HepG2 (cell line): ENCODE data around the gene IDNK. TPM values are rescaled to one million over a fixed set of nuclear protein-coding genes. Genes with fewer than 3 reads are reported as not detected.

Experiments
- ATAC-seq: fragments of 200-7000 bp; cut with Tn5 transposase; 3 replicates; pipeline ENCODE4 v1.9.1; 2020; ENCODE audit warnings: mild to moderate bottlenecking, moderate library complexity
- BruUV-seq: library from RNA; stranded (reverse); fragments of 400-500 nt; replicated peaks from 2 replicates; lab custom pipeline; 2021; lab: Mats Ljungman, UMichigan
- CTCF ChIA-PET: fragments of 300-600 bp; formaldehyde crosslinking; extraction: SDS; loops from one replicate; lab custom pipeline; 2021; ENCODE audit warnings: low total read pairs, inconsistent platforms, low intra/inter-chr PET ratio; lab: Yijun Ruan, JAX
- POLR2A ChIA-PET: fragments of 350-600 bp; sonication (Branson Sonifier 250); formaldehyde crosslinking; loops from one replicate; lab custom pipeline; 2020; ENCODE audit warnings: antibody characterized with exemption, inconsistent platforms; lab: Yijun Ruan, JAX
- DNase-seq: peaks from one replicate; pipeline ENCODE4 v3.0.0-alpha.2; 2015; ENCODE audit warnings: low spot score
- FAIRE-seq: peaks from 3 replicates; lab custom pipeline; 2011; peaks lifted over from hg19 to GRCh38; lab: Jason Lieb, UNC
- H2AFZ ChIP-seq: one replicate; pipeline ENCODE4 v1.6.1; 2011; ENCODE audit warnings: low read length, inconsistent platforms
- H3K27ac ChIP-seq: fragments of 300-600 bp; 3 replicates; pipeline ENCODE4 v1.8.0; 2011; ENCODE audit warnings: mixed run types, mild to moderate bottlenecking, mixed read lengths, low read length, inconsistent platforms; ENCODE audit not compliant: insufficient read depth; ENCODE audit errors: extremely low read length
- H3K27me3 ChIP-seq, 2 experiments: fragments of 200-600 bp in 1 of 2; 2 replicates in 1 of 2; 3 replicates in 1 of 2; pipeline versions ENCODE4 v1.6.0 to v1.8.0; 2011; ENCODE audit warnings: low read length in 2 of 2, mild to moderate bottlenecking in 2 of 2, moderate library complexity in 2 of 2, inconsistent platforms in 1 of 2; ENCODE audit not compliant: insufficient read depth in 2 of 2, control insufficient read depth in 1 of 2
- H3K36me3 ChIP-seq, 2 experiments: fragments of 200-600 bp in 1 of 2; replicated peaks in 1 of 2; 2 replicates in 1 of 2; 3 replicates in 1 of 2; pipeline versions ENCODE4 v1.5.1 to v1.8.0; 2011; ENCODE audit warnings: low read length in 2 of 2, inconsistent platforms in 1 of 2; ENCODE audit not compliant: insufficient read depth in 2 of 2, control insufficient read depth in 1 of 2
- H3K4me1 ChIP-seq: 2 replicates; pipeline ENCODE4 v1.5.1; 2012; ENCODE audit warnings: low read length, inconsistent platforms; ENCODE audit not compliant: insufficient read depth
- H3K4me2 ChIP-seq: 2 replicates; pipeline ENCODE4 v1.6.0; 2011; ENCODE audit warnings: low read depth, low read length, inconsistent platforms
- H3K4me3 ChIP-seq, 3 experiments: fragments of 200-600 bp in 1 of 3; sonication (generic), shearing (Covaris generic) in 1 of 3; replicated peaks in 1 of 3; 2 replicates each; pipeline ENCODE4 v1.5.1; 2011 to 2016; ENCODE audit warnings: low read length in 3 of 3, inconsistent platforms in 2 of 3, low read depth in 2 of 3, mild to moderate bottlenecking in 2 of 3, control low read depth in 1 of 3, mixed read lengths in 1 of 3; ENCODE audit not compliant: insufficient read depth in 1 of 3
- H3K79me2 ChIP-seq: one replicate; pipeline ENCODE4 v1.6.1; 2011; ENCODE audit warnings: low read length, inconsistent platforms; ENCODE audit not compliant: insufficient read depth
- H3K9ac ChIP-seq: 2 replicates; pipeline ENCODE4 v1.6.0; 2011; ENCODE audit warnings: mild to moderate bottlenecking, low read depth, low read length, inconsistent platforms; ENCODE audit not compliant: insufficient read depth
- H3K9me3 ChIP-seq: 2 replicates; pipeline ENCODE4 v1.5.1; 2012; ENCODE audit warnings: mild to moderate bottlenecking, low read length
- H4K20me1 ChIP-seq: 2 replicates; pipeline ENCODE4 v1.6.0; 2011; ENCODE audit warnings: inconsistent platforms, mild to moderate bottlenecking, low read length, moderate library complexity; ENCODE audit not compliant: insufficient read depth
- ARHGAP35 ChIP-seq: sonication (generic); formaldehyde crosslinking; IDR thresholded peaks from 2 replicates; pipeline ENCODE4 v1.9.0; 2022; ENCODE audit warnings: mild to moderate bottlenecking, inconsistent platforms, moderate library complexity, missing genetic modification reagents, borderline replicate concordance
- DPF2 ChIP-seq: sonication (generic); formaldehyde crosslinking; IDR thresholded peaks from 2 replicates; pipeline ENCODE4 v1.4.0; 2020; ENCODE audit warnings: mild to moderate bottlenecking, low read depth, missing genetic modification reagents, borderline replicate concordance
- EEA1 ChIP-seq: sonication (generic); formaldehyde crosslinking; IDR thresholded peaks from 2 replicates; pipeline ENCODE4 v1.5.1; 2020; ENCODE audit warnings: mild to moderate bottlenecking, missing genetic modification reagents, borderline replicate concordance
- KMT2B ChIP-seq: IDR thresholded peaks from 2 replicates; pipeline ENCODE4 v1.6.1; 2016; ENCODE audit warnings: missing genetic modification reagents, missing compliant biosample characterization
- MLX ChIP-seq: IDR thresholded peaks from 2 replicates; pipeline ENCODE4 v1.6.1; 2016
- MYNN ChIP-seq: sonication (generic); formaldehyde crosslinking; IDR thresholded peaks from 2 replicates; pipeline ENCODE4 v1.4.0; 2020; ENCODE audit warnings: mild to moderate bottlenecking, low read depth, missing genetic modification reagents
- NFIB ChIP-seq: sonication (generic); formaldehyde crosslinking; IDR thresholded peaks from 2 replicates; pipeline ENCODE4 v1.9.0; 2021; ENCODE audit warnings: missing genetic modification reagents, mild to moderate bottlenecking, borderline replicate concordance
- RBAK ChIP-seq: sonication (generic); formaldehyde crosslinking; IDR thresholded peaks from 2 replicates; pipeline ENCODE4 v1.5.1; 2020; ENCODE audit warnings: mild to moderate bottlenecking, missing genetic modification reagents
- RBM22 ChIP-seq: fragments of 200-400 bp; formaldehyde crosslinking; optimal IDR thresholded peaks from 2 replicates; pipeline ENCODE3; 2017; ENCODE audit warnings: mild to moderate bottlenecking, low read length, moderate library complexity
- TAF15 ChIP-seq: fragments of 200-400 bp; formaldehyde crosslinking; IDR thresholded peaks from one replicate; pipeline ENCODE4 v1.6.1; 2018; ENCODE audit warnings: mild to moderate bottlenecking, low read depth, low read length; ENCODE audit not compliant: poor library complexity, severe bottlenecking
- TMF1 ChIP-seq: sonication (generic); formaldehyde crosslinking; IDR thresholded peaks from 2 replicates; pipeline ENCODE4 v1.8.1; 2022; ENCODE audit warnings: low read depth, missing genetic modification reagents
- ZMYM2 ChIP-seq: sonication (generic); formaldehyde crosslinking; IDR thresholded peaks from 2 replicates; pipeline ENCODE4 v1.8.0; 2022; ENCODE audit warnings: mild to moderate bottlenecking, missing genetic modification reagents
- ZNF138 ChIP-seq: sonication (generic); formaldehyde crosslinking; IDR thresholded peaks from 2 replicates; pipeline ENCODE4 v1.5.0; 2020; ENCODE audit warnings: mild to moderate bottlenecking, low read depth, missing genetic modification reagents
- ZNF17 ChIP-seq: sonication (generic); formaldehyde crosslinking; IDR thresholded peaks from 2 replicates; pipeline ENCODE4 v1.5.0; 2020; ENCODE audit warnings: mild to moderate bottlenecking, missing genetic modification reagents
- ZNF263 ChIP-seq: sonication (generic); formaldehyde crosslinking; IDR thresholded peaks from 2 replicates; pipeline ENCODE4 v1.4.0; 2020; ENCODE audit warnings: missing genetic modification reagents
- ZNF335 ChIP-seq: sonication (generic); formaldehyde crosslinking; IDR thresholded peaks from 2 replicates; pipeline ENCODE4 v1.4.0; 2020; ENCODE audit warnings: missing genetic modification reagents
- ZNF484 ChIP-seq: sonication (generic); formaldehyde crosslinking; IDR thresholded peaks from 2 replicates; pipeline ENCODE4 v1.5.1; 2020; ENCODE audit warnings: mild to moderate bottlenecking, low read depth, missing genetic modification reagents, borderline replicate concordance
- ZNF678 ChIP-seq: sonication (generic); formaldehyde crosslinking; IDR thresholded peaks from 2 replicates; pipeline ENCODE4 v1.4.0; 2020; ENCODE audit warnings: mild to moderate bottlenecking, missing genetic modification reagents
- WGBS: methylation state at CpG from one replicate; pipeline ENCODE4 v1.1.6; 2017; ENCODE audit warnings: low lambda C conversion rate; 5-methylcytosine and 5-hydroxymethylcytosine counted together
- in situ Hi-C: cut with HindIII; loops from 2 replicates; pipeline ENCODE4 v1.10.0; 2017; ENCODE audit warnings: low pct_unique_long_range_greater_than_20kb; ENCODE audit not compliant: extremely low pct_ligation_motif_present
- intact Hi-C: fragments of 100-400 bp; cut with micrococcal nuclease; formaldehyde crosslinking; loops from one replicate; pipeline ENCODE4 v1.10.0; 2022; ENCODE audit not compliant: unreplicated experiment
- polyA plus RNA-seq, 8 experiments: library from polyadenylated mRNA; depleted of rRNA in 3 of 8; stranded (reverse) in 7 of 8; unstranded in 1 of 8; fragments of >200 nt; fragmentation: Illumina TruSeq in 4 of 8; extraction: Trizol in 4 of 8; gene quantifications; 2 replicates each; pipeline versions ENCODE4 v1.2.1 to v1.2.3, GENCODE V29; 2011 to 2016; ENCODE audit warnings: low read depth in 4 of 8, missing spikeins in 1 of 8, mixed read lengths in 1 of 8; ENCODE audit not compliant: insufficient read depth in 1 of 8
- total RNA-seq, 5 experiments: library from RNA; depleted of rRNA; stranded (reverse); fragments of >200 nt; fragmentation: Illumina TruSeq; extraction: Trizol; gene quantifications; 2 replicates each; pipeline ENCODE4 v1.2.3, GENCODE V29; 2016; ENCODE audit warnings: low read depth in 1 of 5
- TF ChIP-seq, protein P1 (sequence below): sonication (generic); formaldehyde crosslinking; IDR thresholded peaks from 2 replicates; pipeline ENCODE4 v1.5.1; 2020; ENCODE audit warnings: missing genetic modification reagents, mild to moderate bottlenecking, borderline replicate concordance
- TF ChIP-seq, protein P2 (sequence below): sonication (generic); formaldehyde crosslinking; IDR thresholded peaks from 2 replicates; pipeline ENCODE4 v1.8.0; 2022; ENCODE audit warnings: missing genetic modification reagents, mild to moderate bottlenecking, inconsistent platforms, borderline replicate concordance
- TF ChIP-seq, protein P3 (sequence below): sonication (generic); formaldehyde crosslinking; IDR thresholded peaks from 2 replicates; pipeline ENCODE4 v1.8.0; 2022; ENCODE audit warnings: missing genetic modification reagents, low read depth, mild to moderate bottlenecking, borderline replicate concordance

IDNK gene
- total and polyA plus RNA-seq, 2 of the 13 experiments (the other 11 are each of a cell fraction or from before 2014, with no cell fraction given): 3.1 to 4.8 TPM

- TF ChIP-seq ARHGAP35 (CRISPR knock-in tag): no peak
- TF ChIP-seq TAF15: no peak
- TF ChIP-seq EEA1 (CRISPR knock-in tag): no peak
- TF ChIP-seq TMF1 (CRISPR knock-in tag): no peak
Observed at GRCh38 chr9:83630938-83631457, 8.1 kb downstream of the IDNK start (continued).

DNA sequence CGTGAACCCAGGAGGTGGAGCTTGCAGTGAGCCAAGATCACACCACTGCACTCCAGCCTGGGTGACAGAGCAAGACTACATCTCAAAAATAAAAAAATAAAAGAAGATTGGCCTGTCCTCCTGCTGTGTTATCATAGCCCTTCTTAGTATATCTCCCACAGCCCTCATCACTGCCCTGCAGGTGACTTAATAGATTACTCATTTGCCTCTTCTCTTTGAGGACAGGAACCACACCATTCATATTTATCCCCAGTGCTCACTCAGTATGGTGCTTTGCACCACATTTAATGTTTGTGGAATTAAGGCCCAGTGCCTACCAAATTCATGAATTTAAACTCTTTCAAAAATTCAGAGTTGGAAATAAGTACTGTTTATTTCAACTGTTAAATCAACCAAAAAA lies 10.3 kb downstream of the IDNK start:
- H2AFZ ChIP-seq: no peak overlapping the region
- H3K9me3 ChIP-seq: no peaks in the 10 kb centered on the region
- FAIRE-seq (no peak), ATAC-seq (no peak), DNase-seq (no peak)
- H3K4me3 ChIP-seq: no peak overlapping the region
- no peaks in the 10 kb centered on the region for H3K27me3 ChIP-seq
- H4K20me1 ChIP-seq: no peaks in the 10 kb centered on the region
- no TSS peak for BruUV-seq
- POLR2A ChIA-PET: interaction anchor here (3.3 kb wide), 1 partner anchor 10 kb away, joined by 11 read pairs; the partner anchor contains the start of gene IDNK
- in situ Hi-C loops: no loop called here
- H3K9ac ChIP-seq: no peak overlapping the region
- 100% methylated on average over 1 of the region's 1 CpG for WGBS
- intact Hi-C loops: no loop called here
- H3K4me1 ChIP-seq: peaks cover 53% of the 10 kb centered on the region
- no peaks in the 10 kb centered on the region for H3K36me3 ChIP-seq
- CTCF ChIA-PET: no interaction called here
- H3K79me2 ChIP-seq: no peaks in the 10 kb centered on the region
- no peak overlapping the region for H3K27ac ChIP-seq
- no peak overlapping the region for H3K4me2 ChIP-seq
- TF ChIP-seq DPF2 (CRISPR knock-in tag) (no peak), ZNF678 (CRISPR knock-in tag) (no peak), ZNF263 (CRISPR knock-in tag) (no peak), ZMYM2 (no peak), NFIB (CRISPR knock-in tag) (no peak), ZNF335 (CRISPR knock-in tag) (no peak), MYNN (CRISPR knock-in tag) (no peak), RBM22 (no peak), RBAK (no peak), MLX (CRISPR knock-in tag) (no peak), ZNF17 (no peak), KMT2B (CRISPR knock-in tag) (no peak), ZNF484 (no peak), ZNF138 (CRISPR knock-in tag) (no peak)
- TF ChIP-seq, protein P1, sequence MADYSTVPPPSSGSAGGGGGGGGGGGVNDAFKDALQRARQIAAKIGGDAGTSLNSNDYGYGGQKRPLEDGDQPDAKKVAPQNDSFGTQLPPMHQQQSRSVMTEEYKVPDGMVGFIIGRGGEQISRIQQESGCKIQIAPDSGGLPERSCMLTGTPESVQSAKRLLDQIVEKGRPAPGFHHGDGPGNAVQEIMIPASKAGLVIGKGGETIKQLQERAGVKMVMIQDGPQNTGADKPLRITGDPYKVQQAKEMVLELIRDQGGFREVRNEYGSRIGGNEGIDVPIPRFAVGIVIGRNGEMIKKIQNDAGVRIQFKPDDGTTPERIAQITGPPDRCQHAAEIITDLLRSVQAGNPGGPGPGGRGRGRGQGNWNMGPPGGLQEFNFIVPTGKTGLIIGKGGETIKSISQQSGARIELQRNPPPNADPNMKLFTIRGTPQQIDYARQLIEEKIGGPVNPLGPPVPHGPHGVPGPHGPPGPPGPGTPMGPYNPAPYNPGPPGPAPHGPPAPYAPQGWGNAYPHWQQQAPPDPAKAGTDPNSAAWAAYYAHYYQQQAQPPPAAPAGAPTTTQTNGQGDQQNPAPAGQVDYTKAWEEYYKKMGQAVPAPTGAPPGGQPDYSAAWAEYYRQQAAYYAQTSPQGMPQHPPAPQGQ: no peak
- TF ChIP-seq, protein P2, sequence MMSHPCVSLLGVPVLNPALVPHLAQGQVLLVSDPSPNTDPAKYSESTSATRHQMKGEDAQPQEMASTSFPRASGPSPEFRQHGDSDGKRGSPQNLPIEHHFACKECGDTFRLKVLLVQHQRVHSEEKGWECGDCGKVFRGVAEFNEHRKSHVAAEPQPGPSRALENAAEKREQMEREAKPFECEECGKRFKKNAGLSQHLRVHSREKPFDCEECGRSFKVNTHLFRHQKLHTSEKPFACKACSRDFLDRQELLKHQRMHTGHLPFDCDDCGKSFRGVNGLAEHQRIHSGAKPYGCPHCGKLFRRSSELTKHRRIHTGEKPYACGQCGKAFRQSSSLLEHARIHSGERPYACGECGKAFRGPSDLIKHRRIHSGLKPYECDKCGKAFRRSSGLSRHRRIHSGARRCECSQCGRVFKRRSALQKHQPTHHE: no peak
- TF ChIP-seq, protein P3, sequence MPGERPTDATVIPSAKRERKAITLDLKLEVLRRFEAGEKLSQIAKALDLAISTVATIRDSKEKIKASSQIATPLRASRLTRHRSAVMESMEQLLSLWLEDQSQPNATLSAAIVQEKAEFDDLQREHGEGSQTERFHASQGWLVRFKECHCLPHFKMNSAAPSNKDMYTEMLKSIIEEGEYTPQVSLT: no peak
